ENCODE data around the gene RNF39.
"Not testable (repeated sequence)": the region's sequence is repeated elsewhere in the genome, so short reads cannot be mapped to it uniquely, and the experiment has no call there.

RNF39 gene

GRCh38 chr6:30075094-30075789 lies at the start of gene RNF39:
Gene RNF39, minus strand, starts transcription at chr6:30075769. Its CDS starts 184 bp downstream, at chr6:30075585.
- DNase-seq, result no peak

- DNase-seq, result no peak
Measured at GRCh38 chr6:30122515-30122914, 46.9 kb upstream of the RNF39 start.

GRCh38 chr6:30121446-30122366 lies 46.1 kb upstream of the RNF39 start:
- no peak for DNase-seq

- DNase-seq, result not testable (repeated sequence)
Measured at GRCh38 chr6:30118691-30119090, 43.1 kb upstream of the RNF39 start.

- no peak for DNase-seq
Measured at GRCh38 chr6:30116724-30117123, 41.2 kb upstream of the RNF39 start.

GRCh38 chr6:30113841-30114240 lies 38.3 kb upstream of the RNF39 start:
- no peak for DNase-seq

- no peak for DNase-seq
Measured at GRCh38 chr6:30113003-30113759, 37.6 kb upstream of the RNF39 start, which contains the start of gene TRIM31. Gene TRIM31, minus strand, starts transcription at chr6:30113090. Its CDS starts 285 bp downstream, at chr6:30112805.

GRCh38 chr6:30112402-30112994 lies 36.9 kb upstream of the RNF39 start:
- DNase-seq, result no peak

GRCh38 chr6:30111266-30111856 lies 35.8 kb upstream of the RNF39 start:
- no peak for DNase-seq

- no peak for DNase-seq
Measured at GRCh38 chr6:30104661-30105060, 29.1 kb upstream of the RNF39 start.

- no peak for DNase-seq
Measured at GRCh38 chr6:30103872-30104179, 28.3 kb upstream of the RNF39 start.

- DNase-seq, result peak; percentile 70
Measured at GRCh38 chr6:30102970-30103871, 27.7 kb upstream of the RNF39 start.

GRCh38 chr6:30102414-30102969 lies 26.9 kb upstream of the RNF39 start:
- DNase-seq, result no peak

GRCh38 chr6:30101444-30102413 lies 26.2 kb upstream of the RNF39 start:
- peak; percentile 42 for DNase-seq

- no peak for DNase-seq
Measured at GRCh38 chr6:30100585-30101443, 25.2 kb upstream of the RNF39 start.

- DNase-seq, result no peak
Measured at GRCh38 chr6:30100154-30100553, 24.6 kb upstream of the RNF39 start.

GRCh38 chr6:30097902-30098768 lies 22.6 kb upstream of the RNF39 start:
- DNase-seq, result no peak

GRCh38 chr6:30096829-30097228 lies 21.3 kb upstream of the RNF39 start:
- no peak for DNase-seq

Data from activated CD4-positive, alpha-beta T cell treated with anti-CD3 and anti-CD28 coated beads for 1 hour (primary cell).